HepG2 (cell line): Measurements from ENCODE around the gene CBLC. TPM values are rescaled to one million over a fixed set of nuclear protein-coding genes. Genes with fewer than 3 reads are reported as not detected.

Source experiments
- ATAD3A ChIP-seq: sonication (generic); formaldehyde crosslinking; IDR thresholded peaks from 2 replicates; pipeline ENCODE4 v1.4.0; 2020; ENCODE audit warnings: missing genetic modification reagents
- CBFB ChIP-seq: sonication (generic); formaldehyde crosslinking; IDR thresholded peaks from 2 replicates; pipeline ENCODE4 v1.4.0; 2020; ENCODE audit warnings: missing genetic modification reagents
- HIVEP1 ChIP-seq: sonication (generic); formaldehyde crosslinking; IDR thresholded peaks from 2 replicates; pipeline ENCODE4 v1.4.0; 2020; ENCODE audit warnings: mild to moderate bottlenecking, missing genetic modification reagents
- LCORL ChIP-seq, 2 experiments: fragments of 450-650 bp in 1 of 2; sonication (generic) in 1 of 2; formaldehyde crosslinking in 1 of 2; IDR thresholded peaks; 2 replicates each; pipeline versions ENCODE4 v1.5.0 to v1.6.1; 2017 to 2020; ENCODE audit warnings: antibody characterized with exemption in 1 of 2, missing genetic modification reagents in 1 of 2
- PCBP1 ChIP-seq: fragments of 200-400 bp; formaldehyde crosslinking; IDR thresholded peaks from 2 replicates; pipeline ENCODE4 v1.6.1; 2017; ENCODE audit warnings: mild to moderate bottlenecking, low read depth, low read length, borderline replicate concordance
- POLR2AphosphoS5 ChIP-seq: IDR thresholded peaks from 2 replicates; pipeline ENCODE4 v1.6.1; 2012; ENCODE audit warnings: low read depth, low read length
- RFX3 ChIP-seq: IDR thresholded peaks from 2 replicates; pipeline ENCODE4 v1.6.1; 2016; ENCODE audit warnings: missing biosample characterization, missing genetic modification reagents
- TRIM24 ChIP-seq: sonication (generic); formaldehyde crosslinking; IDR thresholded peaks from 2 replicates; pipeline ENCODE4 v1.8.0; 2022; ENCODE audit warnings: mild to moderate bottlenecking, missing genetic modification reagents
- ZBTB38 ChIP-seq: sonication (generic); formaldehyde crosslinking; IDR thresholded peaks from 2 replicates; pipeline ENCODE4 v1.5.1; 2020; ENCODE audit warnings: mild to moderate bottlenecking, missing genetic modification reagents
- ZC3H4 ChIP-seq: sonication (generic); formaldehyde crosslinking; IDR thresholded peaks from 2 replicates; pipeline ENCODE4 v1.4.0; 2020; ENCODE audit warnings: missing genetic modification reagents, borderline replicate concordance
- ZFX ChIP-seq: sonication (generic); formaldehyde crosslinking; IDR thresholded peaks from 2 replicates; pipeline ENCODE4 v1.4.0; 2020; ENCODE audit warnings: mild to moderate bottlenecking, low read depth, missing genetic modification reagents, moderate library complexity
- ZNF101 ChIP-seq: sonication (generic); formaldehyde crosslinking; IDR thresholded peaks from 2 replicates; pipeline ENCODE4 v1.4.0; 2020; ENCODE audit warnings: mild to moderate bottlenecking, low read depth, missing genetic modification reagents, borderline replicate concordance
- ZNF558 ChIP-seq: sonication (generic); formaldehyde crosslinking; IDR thresholded peaks from 2 replicates; pipeline ENCODE4 v1.9.0; 2022; ENCODE audit warnings: mild to moderate bottlenecking, missing genetic modification reagents, borderline replicate concordance
- ZNF678 ChIP-seq: sonication (generic); formaldehyde crosslinking; IDR thresholded peaks from 2 replicates; pipeline ENCODE4 v1.4.0; 2020; ENCODE audit warnings: mild to moderate bottlenecking, missing genetic modification reagents
- polyA plus RNA-seq, 8 experiments: library from polyadenylated mRNA; depleted of rRNA in 3 of 8; stranded (reverse) in 7 of 8; unstranded in 1 of 8; fragments of >200 nt; fragmentation: Illumina TruSeq in 4 of 8; extraction: Trizol in 4 of 8; gene quantifications; 2 replicates each; pipeline versions ENCODE4 v1.2.1 to v1.2.3, GENCODE V29; 2011 to 2016; ENCODE audit warnings: low read depth in 4 of 8, missing spikeins in 1 of 8, mixed read lengths in 1 of 8; ENCODE audit not compliant: insufficient read depth in 1 of 8
- total RNA-seq, 5 experiments: library from RNA; depleted of rRNA; stranded (reverse); fragments of >200 nt; fragmentation: Illumina TruSeq; extraction: Trizol; gene quantifications; 2 replicates each; pipeline ENCODE4 v1.2.3, GENCODE V29; 2016; ENCODE audit warnings: low read depth in 1 of 5
- TF ChIP-seq, protein P1 (sequence below): sonication (generic); formaldehyde crosslinking; conservative IDR thresholded peaks from 2 replicates; pipeline ENCODE4 v1.4.0; 2020; ENCODE audit warnings: missing genetic modification reagents
- TF ChIP-seq, protein P2 (sequence below): sonication (generic); formaldehyde crosslinking; IDR thresholded peaks from 2 replicates; pipeline ENCODE4 v1.9.0; 2021; ENCODE audit warnings: missing genetic modification reagents, mild to moderate bottlenecking, borderline replicate concordance
- TF ChIP-seq, protein P3 (sequence below): sonication (generic); formaldehyde crosslinking; IDR thresholded peaks from 2 replicates; pipeline ENCODE4 v1.4.0; 2020; ENCODE audit warnings: missing genetic modification reagents, mild to moderate bottlenecking, borderline replicate concordance
- TF ChIP-seq, protein P4 (sequence below): sonication (generic); formaldehyde crosslinking; IDR thresholded peaks from 2 replicates; pipeline ENCODE4 v1.4.0; 2020; ENCODE audit warnings: missing genetic modification reagents

The CBLC gene
- total and polyA plus RNA-seq, 2 of the 13 experiments (the other 11 are each of a cell fraction or from before 2014, with no cell fraction given): 1.8 to 2.6 TPM

DNA sequence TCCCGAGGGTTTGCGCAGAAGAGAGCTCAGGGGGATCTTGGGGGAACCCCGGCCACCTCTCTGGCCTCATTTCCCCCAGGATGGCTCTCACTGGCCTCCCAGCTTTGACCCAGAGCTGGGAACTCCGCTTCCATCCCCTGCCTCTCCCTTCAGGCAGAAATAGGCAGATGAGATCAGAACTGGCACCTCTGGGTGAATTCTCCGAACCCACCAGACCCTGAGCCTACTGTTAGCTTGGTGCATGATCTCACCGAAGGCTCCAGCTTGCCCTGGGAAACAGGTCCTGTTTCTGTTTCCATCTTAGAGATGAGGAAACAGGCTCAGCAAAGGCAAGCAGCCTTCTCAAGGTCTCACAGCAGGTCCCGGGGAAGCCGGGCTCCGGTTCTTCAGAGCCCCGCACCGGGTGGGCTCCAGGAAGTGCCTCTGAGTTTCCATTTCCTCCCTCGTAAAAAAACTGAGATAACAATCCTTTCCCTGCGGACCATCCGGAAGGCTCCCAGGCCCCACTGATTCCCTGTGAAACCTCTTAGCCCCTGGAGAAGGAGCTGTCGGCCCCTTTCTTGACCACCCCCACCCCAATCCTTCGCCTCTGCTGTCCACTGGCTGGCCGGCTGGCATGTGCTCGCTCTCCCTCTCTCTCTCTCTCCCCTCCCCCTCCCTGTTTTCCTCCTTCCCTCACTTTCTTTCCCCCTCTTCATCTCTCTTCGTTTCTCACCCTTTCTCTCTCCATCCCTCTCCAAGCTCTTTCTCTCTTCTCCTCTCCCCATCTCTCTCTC lies 70.5 kb downstream of the CBLC start (continued):
- TF ChIP-seq, protein P1, sequence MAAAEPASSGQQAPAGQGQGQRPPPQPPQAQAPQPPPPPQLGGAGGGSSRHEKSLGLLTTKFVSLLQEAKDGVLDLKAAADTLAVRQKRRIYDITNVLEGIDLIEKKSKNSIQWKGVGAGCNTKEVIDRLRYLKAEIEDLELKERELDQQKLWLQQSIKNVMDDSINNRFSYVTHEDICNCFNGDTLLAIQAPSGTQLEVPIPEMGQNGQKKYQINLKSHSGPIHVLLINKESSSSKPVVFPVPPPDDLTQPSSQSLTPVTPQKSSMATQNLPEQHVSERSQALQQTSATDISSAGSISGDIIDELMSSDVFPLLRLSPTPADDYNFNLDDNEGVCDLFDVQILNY (CRISPR knock-in tag): no peak
- TF ChIP-seq ZNF558 (CRISPR knock-in tag): 0 out of 2 replicates have a peak, but pooled peaks have one; percentile 16
- TF ChIP-seq, protein P2, sequence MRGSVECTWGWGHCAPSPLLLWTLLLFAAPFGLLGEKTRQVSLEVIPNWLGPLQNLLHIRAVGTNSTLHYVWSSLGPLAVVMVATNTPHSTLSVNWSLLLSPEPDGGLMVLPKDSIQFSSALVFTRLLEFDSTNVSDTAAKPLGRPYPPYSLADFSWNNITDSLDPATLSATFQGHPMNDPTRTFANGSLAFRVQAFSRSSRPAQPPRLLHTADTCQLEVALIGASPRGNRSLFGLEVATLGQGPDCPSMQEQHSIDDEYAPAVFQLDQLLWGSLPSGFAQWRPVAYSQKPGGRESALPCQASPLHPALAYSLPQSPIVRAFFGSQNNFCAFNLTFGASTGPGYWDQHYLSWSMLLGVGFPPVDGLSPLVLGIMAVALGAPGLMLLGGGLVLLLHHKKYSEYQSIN (CRISPR knock-in tag): no peak
- no peak for TF ChIP-seq ATAD3A (CRISPR knock-in tag)
- TF ChIP-seq, protein P3, sequence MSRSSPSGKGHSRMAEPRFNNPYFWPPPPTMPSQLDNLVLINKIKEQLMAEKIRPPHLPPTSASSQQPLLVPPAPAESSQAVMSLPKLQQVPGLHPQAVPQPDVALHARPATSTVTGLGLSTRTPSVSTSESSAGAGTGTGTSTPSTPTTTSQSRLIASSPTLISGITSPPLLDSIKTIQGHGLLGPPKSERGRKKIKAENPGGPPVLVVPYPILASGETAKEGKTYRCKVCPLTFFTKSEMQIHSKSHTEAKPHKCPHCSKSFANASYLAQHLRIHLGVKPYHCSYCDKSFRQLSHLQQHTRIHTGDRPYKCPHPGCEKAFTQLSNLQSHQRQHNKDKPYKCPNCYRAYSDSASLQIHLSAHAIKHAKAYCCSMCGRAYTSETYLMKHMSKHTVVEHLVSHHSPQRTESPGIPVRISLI (CRISPR knock-in tag): no peak
- TF ChIP-seq ZFX: no peak
- no peak for TF ChIP-seq ZNF101 (CRISPR knock-in tag)
- TF ChIP-seq PCBP1: 0 out of 2 replicates have a peak, but pooled peaks have one; percentile 61
- no peak for TF ChIP-seq RFX3 (CRISPR knock-in tag)
- TF ChIP-seq ZBTB38: no peak
- TF ChIP-seq ZNF678: no peak
- peak; percentile 16; the same call in 1 of the 2 replicates for TF ChIP-seq HIVEP1
- no peak for TF ChIP-seq POLR2AphosphoS5
- TF ChIP-seq, protein P4, sequence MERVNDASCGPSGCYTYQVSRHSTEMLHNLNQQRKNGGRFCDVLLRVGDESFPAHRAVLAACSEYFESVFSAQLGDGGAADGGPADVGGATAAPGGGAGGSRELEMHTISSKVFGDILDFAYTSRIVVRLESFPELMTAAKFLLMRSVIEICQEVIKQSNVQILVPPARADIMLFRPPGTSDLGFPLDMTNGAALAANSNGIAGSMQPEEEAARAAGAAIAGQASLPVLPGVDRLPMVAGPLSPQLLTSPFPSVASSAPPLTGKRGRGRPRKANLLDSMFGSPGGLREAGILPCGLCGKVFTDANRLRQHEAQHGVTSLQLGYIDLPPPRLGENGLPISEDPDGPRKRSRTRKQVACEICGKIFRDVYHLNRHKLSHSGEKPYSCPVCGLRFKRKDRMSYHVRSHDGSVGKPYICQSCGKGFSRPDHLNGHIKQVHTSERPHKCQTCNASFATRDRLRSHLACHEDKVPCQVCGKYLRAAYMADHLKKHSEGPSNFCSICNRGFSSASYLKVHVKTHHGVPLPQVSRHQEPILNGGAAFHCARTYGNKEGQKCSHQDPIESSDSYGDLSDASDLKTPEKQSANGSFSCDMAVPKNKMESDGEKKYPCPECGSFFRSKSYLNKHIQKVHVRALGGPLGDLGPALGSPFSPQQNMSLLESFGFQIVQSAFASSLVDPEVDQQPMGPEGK (CRISPR knock-in tag): no peak
- TF ChIP-seq TRIM24 (CRISPR knock-in tag): no peak
- no peak for TF ChIP-seq CBFB (CRISPR knock-in tag)
- TF ChIP-seq LCORL (IDR thresholded peaks at IDR 0.05): no peak
- TF ChIP-seq LCORL (CRISPR knock-in tag; IDR thresholded peaks at IDR 0.05): no peak
- TF ChIP-seq ZC3H4 (CRISPR knock-in tag): no peak
